HG03520 (cell line): ENCODE results near the gene HMX1.

Experiments used
- ATAC-seq: cut with Tn5 transposase; IDR thresholded peaks from one replicate; pipeline ENCODE4 v1.9.1; 2021; ENCODE audit warnings: mild to moderate bottlenecking, moderate library complexity; ENCODE audit not compliant: unreplicated experiment

HMX1 gene

GRCh38 chr4:8869002-8869897 lies 2.4 kb downstream of the HMX1 start:
- no peak for ATAC-seq

DNA sequence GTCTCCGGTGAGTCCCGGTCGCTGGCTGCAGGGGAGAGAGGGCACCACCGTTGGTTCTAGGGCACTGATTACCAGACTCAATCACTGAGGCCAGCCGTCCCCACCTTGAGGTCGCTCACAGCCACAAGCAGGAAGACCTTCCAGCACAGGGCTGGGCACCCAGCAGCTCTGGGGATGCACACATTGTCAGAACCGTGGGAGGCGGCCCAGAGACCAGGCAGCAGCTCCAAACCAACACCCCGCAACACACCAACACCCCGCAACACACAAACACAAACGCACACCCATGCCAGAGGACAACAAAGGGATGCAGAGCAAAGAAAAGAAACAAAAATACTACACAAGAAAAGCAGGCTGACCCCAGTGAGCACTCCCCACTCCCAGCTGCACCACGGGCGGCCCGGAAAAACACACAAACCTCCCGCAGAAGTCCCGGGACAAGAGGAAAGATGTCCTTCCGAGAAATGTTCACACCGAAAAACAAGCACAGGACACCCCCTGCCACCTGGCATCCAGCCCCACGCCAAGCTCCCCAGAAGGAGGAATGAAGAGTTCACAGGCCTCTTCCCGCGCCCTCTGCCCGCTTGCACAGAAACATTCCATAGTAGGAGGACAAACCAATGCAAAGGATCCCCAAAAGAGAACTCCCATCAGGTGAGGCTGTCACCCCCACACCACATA lies 3.2 kb downstream of the HMX1 start:
- no peak for ATAC-seq

DNA sequence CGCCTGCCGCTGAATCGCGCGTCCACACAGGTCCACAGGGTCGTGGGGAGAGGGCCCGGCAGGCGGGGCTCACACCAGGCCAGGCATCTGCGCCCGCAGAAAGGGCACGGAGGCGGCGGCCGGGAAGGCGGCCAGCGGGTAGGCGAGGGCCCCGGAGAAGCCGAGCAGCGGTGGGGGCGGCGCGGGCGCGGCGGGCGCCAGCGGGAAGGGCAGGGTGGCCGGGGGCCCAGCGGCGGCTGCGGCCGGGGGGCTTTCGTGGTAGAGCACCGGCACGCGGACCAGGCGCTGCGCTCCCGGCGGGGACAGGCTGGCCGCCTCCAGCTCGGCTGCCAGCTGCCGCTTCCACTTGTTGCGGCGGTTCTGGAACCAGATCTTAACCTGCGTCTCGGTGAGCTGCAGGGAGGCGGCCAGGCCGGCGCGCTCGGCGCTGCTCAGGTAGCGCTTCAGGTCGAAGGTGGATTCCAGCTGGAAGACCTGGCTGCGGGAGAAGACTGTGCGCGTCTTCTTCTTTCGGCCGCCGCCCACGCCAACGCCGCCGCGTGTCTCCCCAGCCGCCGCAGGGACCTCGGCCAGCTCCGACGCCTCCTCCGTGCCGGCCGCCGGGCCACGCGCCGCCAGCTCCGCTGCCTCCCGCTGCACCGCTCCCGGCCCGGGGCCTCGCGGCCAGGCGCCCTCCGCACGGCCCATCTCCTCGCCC lies 3.9 kb downstream of the HMX1 start:
- no peak for ATAC-seq

DNA sequence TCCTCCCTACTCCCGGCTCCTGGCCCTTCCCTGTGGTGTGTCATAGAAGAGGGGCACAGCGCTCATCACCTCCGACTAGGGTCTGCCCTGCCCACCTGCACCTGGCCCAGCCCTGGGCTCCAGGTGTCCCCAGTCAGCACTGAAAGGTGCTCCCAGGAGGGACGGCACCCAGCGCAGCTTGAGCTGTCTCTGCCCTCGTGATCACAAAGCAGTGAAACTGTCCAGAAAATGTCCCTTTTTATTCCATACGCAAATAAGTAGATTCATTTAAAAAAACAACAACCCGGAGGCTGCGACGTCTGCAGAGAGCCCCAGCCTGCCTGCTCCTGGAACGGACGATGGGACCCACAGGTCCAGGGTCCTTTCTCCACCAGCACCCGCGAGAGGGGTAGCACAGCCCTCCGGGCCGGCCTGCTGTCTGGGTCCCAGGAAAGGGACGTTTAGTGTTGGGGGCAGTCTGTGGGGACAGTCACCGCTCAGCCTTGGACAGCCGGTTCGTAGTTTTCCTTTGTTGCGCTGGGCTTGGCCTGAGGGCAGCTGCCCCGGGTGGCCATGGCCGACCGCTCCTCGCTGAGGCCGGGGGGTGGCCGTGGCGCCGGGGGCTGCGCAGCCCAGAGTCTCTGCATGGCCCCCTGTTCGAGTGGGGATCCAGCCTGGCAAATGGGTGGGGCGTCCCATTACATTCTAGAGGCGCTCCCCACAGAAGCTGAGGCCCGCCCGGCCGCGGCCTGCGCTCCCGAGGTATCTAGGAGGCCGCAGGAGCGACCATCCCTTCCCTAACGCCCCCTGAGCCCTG lies 4.6 kb downstream of the HMX1 start:
- ATAC-seq = no peak

GRCh38 chr4:8866421-8866820 lies 5.2 kb downstream of the HMX1 start:
- no peak for ATAC-seq

DNA sequence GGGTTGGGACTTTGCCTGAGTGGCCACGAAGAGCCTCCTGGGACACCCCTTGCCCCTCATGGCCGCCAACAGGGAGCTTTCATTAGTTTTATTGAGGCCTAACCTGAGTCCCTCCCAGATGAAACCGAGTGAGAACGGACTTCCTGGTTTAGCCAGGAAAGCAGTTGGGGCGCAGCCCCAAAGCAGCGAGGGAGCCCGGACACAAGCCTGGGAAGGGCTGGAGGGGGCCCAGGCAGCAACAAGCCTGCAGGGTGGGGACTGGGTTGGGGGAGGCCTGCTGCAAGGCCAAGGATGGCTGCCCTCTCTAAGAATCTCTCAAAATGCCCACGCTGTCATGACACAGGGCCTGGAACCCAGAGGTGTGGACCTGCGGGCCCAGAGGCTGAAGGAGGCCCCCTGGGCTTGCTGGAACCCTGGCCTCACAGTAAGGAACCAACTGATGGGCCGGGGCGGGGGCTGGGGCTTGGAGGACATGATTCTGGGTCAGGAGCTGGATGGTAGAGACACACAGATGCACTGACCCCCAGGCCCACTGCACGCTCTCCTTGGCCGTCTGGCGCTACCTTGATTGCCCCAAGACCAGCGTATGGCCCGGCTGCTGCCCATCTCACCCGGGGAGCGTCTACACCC lies 5.8 kb downstream of the HMX1 start:
- no peak for ATAC-seq

DNA sequence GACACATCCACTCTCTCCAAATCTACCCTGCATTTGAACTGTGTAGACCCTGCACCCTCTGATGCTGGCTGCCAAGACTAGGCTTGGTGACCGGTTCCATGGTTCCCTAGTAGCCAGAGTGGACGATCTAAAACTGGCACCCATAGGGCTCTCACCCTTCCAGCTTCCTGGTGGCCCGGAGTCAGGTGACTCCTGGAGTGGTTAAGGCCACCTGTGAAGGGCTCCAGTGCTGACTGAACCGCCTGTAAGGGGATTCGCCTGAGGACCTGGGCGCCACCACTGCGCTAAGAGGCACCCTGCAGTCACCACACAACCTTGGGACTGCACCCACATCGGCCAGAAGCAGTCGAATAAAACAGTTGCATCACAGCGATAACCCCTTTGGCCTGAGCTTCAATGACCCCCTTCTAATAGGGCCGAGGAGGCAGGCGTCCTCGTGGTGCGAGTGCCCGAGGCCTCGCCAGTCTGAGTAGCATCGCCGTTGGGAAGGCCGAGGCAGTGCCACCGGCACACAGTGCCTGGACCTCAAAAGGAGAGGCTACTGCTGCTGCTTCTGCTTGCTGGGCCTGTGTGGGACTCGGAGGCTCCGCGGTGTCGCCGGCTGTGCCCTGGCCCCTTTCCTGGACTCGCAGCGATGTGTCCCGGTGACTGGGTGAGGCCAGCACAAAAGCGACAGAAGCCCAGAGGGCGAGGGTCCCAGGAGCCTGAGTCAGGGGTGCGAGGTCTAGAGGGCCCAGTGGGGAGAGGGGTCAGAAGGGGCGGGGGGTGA lies 6.5 kb downstream of the HMX1 start:
- ATAC-seq = no peak

DNA sequence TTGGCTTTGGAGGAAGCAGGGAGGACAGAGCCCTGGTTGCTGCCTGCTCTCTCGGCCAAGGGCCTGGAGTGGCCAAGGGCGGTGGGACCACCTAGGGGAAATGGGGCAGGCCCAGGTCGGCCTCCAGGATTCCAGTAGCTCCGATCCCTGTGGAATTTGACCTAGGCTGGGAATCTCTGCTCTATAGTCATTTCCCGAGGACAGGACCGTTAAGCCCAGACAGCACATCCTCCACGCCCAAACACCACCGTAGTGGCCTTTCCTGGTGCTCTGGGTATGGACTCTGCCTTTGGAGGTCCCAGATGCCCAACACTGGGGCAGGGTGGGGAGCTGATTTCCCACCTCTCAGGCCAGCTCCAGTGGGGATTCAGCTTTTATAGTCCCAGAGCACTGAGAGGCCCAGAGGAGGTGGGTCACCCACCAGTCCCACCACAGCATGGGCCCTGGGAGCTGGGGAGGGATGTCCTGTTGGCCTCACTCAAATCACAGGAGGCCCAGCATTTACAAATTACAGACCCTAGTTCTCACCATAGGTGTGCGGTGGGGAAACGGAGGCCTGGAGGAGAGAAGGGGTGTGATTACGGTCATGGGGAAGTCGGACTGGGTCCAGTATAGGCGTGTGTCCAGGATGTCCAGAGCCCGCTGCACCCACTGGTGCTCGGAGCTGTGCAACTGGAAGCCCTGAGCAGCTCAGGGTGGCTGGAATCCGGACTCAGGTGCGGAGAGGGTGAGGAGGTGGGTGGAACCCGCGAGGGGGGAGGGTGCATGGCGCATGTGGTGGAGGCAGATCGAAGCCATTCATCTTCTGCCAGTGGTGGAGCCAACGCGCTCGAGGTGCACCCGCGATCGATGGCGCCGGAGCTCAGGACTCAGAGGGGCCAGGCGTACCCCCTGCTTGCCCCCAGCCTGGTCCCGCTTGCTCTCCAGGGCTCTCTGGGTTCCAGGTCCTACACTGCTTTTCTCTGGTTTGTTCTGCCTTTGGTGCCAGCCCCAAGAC lies 7.7 kb downstream of the HMX1 start:
- ATAC-seq = no peak

DNA sequence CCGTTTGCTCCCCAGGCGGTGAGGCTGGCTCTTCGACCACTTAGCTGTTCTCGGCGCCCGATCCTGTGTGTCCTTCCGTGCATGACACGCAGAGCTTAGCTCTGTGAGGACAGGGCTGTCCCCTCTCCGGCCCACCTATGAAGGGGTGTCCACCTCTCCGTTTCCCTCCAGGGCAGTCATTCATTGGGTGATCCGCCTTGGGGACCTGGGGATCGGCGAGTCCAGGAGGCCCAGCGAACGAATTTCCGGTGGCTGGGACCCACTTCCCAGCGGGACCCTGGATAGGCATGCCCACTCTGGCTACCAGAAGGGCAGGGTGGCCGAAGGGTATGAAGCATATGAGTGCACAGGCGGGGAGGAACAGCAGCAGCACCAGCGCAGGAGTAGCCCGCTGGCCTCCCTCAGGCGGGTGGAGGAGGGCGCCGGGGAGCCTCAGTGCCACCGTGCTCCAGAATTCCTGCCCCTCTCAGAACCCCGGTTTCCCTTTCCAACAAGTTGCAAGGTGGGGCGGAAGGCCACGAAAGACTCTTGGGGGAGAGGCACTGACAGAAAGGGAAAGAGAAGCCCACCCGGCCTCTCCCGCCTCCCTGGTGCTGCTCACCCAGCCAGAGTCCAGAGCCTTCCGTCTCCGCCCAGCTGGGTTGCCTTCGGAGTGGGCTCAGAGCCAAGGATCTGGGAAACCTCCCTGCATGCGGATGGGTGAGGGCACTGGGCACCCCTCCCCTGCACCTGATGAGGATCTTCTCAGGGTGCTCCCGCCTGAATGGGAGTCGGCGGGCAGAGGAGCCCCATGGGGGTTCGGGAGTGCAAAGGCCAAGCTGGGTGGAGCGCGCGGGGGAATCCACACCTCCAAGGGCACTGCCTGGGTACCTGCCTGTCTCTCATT lies 8.6 kb downstream of the HMX1 start:
- no peak for ATAC-seq

GRCh38 chr4:8862334-8862733 lies 9.3 kb downstream of the HMX1 start:
- ATAC-seq = no peak

DNA sequence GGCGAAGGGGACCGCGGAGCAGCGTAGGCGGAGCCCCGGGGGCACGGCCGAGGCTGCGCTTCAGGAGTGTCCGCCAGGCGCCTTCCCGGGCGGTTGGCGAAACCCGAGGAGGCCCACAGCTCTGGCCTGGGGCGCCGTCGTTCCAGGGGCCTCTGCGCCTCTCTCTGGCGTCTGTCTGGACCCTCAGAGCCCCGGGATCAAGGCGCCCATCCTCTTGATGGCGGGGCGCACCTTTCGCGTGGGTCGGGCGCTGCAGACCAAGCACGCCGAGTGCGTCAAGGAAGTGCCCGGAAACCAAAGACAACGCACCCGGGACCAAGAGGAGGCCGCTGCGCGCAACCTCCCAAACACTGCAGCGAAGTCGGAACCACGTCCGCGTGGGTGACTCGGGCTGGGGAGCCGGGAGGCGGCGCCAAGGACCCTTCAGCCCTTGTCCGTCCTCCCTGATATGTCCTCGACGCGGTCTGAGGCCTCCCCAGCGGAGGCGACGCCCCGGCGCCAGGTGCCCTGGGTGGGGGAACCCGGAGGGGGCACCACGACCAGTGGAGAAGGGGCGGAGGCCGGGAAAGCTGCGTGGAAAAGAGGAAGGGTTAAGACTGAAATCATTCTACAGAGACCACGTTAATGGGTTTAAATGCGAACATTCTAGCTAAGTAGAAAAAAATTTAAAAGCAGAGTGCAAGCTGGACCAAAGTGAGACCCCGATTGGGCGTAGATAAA lies 9.9 kb downstream of the HMX1 start:
- no peak for ATAC-seq

DNA sequence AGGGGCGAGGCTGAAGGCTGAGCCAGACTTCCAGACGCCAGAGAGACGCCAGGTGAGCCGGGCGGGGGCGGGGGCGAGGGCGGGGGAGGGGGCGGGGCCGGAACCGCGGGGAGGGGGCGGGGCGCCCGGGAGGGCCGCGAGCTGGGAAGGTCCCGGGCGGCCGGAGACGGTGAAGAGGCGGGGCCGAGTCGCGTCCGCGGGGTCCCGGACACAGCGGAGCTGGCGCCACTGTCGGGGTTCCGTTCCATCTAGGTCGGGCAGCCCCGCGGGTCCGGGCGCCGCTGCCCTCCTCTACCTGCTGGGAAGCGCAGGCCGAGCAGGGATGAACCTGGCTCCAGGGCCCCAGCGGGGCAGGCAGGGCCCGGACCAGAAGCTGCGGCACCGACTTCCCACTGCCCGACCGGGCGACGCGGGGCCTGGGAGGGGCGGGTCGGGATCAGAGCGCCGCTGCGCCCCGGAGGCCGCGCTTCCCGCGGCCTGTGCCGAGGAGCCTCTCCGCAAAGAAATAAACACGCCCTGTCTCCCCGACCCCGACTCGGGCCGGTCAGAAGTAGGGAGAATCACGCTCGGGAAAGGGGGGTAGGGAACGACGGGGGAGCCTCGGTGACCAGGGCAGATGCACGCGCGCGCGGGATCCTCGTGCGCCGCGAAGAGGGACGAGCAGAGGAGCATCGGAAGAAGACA lies 10.6 kb downstream of the HMX1 start:
- no peak for ATAC-seq

- ATAC-seq = no peak
Observed at GRCh38 chr4:8860096-8860891, 11.3 kb downstream of the HMX1 start.

DNA sequence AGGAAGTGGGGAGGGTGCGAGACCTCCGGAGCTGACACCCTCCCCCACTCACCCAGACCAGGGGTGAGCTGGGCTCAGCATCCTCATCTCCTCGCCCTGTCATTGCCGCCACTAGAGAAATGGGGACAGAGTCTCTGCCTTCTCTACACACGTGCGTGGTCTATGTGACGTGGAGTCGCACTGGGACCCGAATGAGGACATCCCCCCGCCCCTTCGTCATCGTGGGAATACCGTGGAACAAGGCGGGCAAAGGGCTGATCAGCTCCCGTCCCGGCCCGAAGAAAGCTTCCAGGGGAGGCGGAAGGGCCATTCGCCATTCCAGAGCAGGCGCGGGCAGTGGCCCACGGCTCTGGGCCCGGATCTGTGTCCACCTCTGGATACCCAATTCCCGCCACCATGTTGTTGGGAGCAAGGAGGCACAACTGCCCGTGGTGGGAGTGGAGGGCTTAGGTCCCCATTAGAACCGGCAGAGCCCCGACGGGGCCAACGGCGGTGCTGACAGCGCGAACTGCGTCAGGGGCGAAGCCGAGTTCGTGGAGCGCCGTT lies 12.0 kb downstream of the HMX1 start:
- no peak for ATAC-seq

- no peak for ATAC-seq
Observed at GRCh38 chr4:8858701-8859210, 12.9 kb downstream of the HMX1 start.
